Measurements from ENCODE around the gene CD302. TPM values are rescaled to one million over a fixed set of nuclear protein-coding genes. Genes with fewer than 3 reads are reported as not detected.

CD302 gene
- total and polyA plus RNA-seq, 2 of the 8 experiments (the other 6 are each of a cell fraction or from before 2014, with no cell fraction given): 0.76 to 0.79 TPM

DNA sequence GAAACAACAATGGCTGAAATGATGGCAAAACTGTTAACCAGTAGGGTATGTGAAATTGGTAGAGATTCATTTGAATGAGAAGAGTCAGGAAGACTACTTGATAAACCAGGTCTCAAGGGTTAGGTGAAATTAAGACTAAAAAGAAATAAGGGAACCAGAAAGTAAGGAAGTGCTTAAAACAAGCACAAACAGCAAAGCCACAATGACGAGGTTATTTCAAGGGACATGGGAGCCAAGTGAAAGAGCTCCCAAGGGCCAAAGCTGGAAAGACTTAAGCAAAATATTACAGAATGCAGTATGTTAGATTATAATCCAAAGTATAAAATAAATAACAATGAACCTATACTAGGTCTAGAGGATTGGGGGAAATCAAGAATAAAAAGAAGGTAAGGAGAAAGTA lies 19.3 kb upstream of the CD302 start:
- no peak for FAIRE-seq
- ChIA-PET CTCF (ENCODE audit: partially characterized antibody) (interaction anchor here (0.7 to 1.4 kb wide), 3 partner anchors 11 to 711 kb away, joined by 3 to 4 read pairs (median 4); no protein-coding TSS in a partner anchor), POLR2A (ENCODE audit: partially characterized antibody) (interaction anchor here (1.0 kb wide), 1 partner anchor 32 kb away, joined by 3 read pairs; no protein-coding TSS in a partner anchor)
- Histone ChIP-seq H3K9ac (replicated peaks in 1 of 4; ENCODE audit: extremely low read depth in 1 of 4, low read depth in 3 of 4, low read length in 3 of 4) (no peak overlapping the region), H3K27ac (ENCODE audit: low read depth, low read length) (no peak overlapping the region), H2BK5ac (ENCODE audit: low read depth, low read length) (no peak overlapping the region), H3K56ac (replicated peaks; ENCODE audit: insufficient read length, low read depth, low read length) (no peak overlapping the region), H2BK20ac (ENCODE audit: low read length) (no peak overlapping the region), H2BK120ac (replicated peaks; ENCODE audit: low read depth, low read length) (no peak overlapping the region), H2AFZ (ENCODE audit: low read length) (no peak overlapping the region), H3K18ac (ENCODE audit: extremely low read depth, low read length) (no peak overlapping the region), H3K79me2 (ENCODE audit: control insufficient read depth in 1 of 2, insufficient read depth in 2 of 2, low read length in 2 of 2) (no peaks in the 10 kb centered on the region), H4K91ac (replicated peaks; ENCODE audit: insufficient read length, low read length) (no peak overlapping the region), H3K36me3 (ENCODE audit: control insufficient read depth in 2 of 4, insufficient read depth in 4 of 4, low read length in 3 of 4) (no peaks in the 10 kb centered on the region), H3K9me3 (ENCODE audit: insufficient read depth in 2 of 2, low read depth in 1 of 2, low read length in 1 of 2) (no peaks in the 10 kb centered on the region), H3K14ac (ENCODE audit: insufficient read length) (no peak overlapping the region), H3K79me1 (ENCODE audit: low read depth, low read length) (no peaks in the 10 kb centered on the region), H4K8ac (ENCODE audit: extremely low read depth, insufficient read depth, low read length) (no peak overlapping the region), H3K4me1 (replicated peaks in 1 of 4; ENCODE audit: control insufficient read depth in 3 of 4, insufficient read depth in 4 of 4, low read length in 3 of 4) (no peaks in the 10 kb centered on the region), H3K23ac (ENCODE audit: insufficient read length) (no peak overlapping the region), H4K20me1 (replicated peaks in 1 of 2; ENCODE audit: control insufficient read depth in 1 of 2, insufficient read depth in 2 of 2, low read length in 2 of 2) (no peaks in the 10 kb centered on the region), H3K23me2 (ENCODE audit: low read depth, low read length) (no peaks in the 10 kb centered on the region), H2BK15ac (ENCODE audit: low read length) (no peak overlapping the region), H2AK5ac (ENCODE audit: low read depth, low read length) (no peak overlapping the region), H2BK12ac (ENCODE audit: low read depth, low read length) (no peak overlapping the region), H4K5ac (ENCODE audit: insufficient read length, low read depth, low read length) (no peak overlapping the region), H3K4ac (replicated peaks; ENCODE audit: insufficient read length, low read depth, low read length) (no peak overlapping the region), H3K27me3 (replicated peaks in 1 of 4; ENCODE audit: control insufficient read depth in 3 of 4, extremely low read depth in 1 of 4, insufficient read depth in 3 of 4, low read length in 3 of 4) (no peaks in the 10 kb centered on the region), H3K4me2 (ENCODE audit: insufficient read depth in 1 of 2, low read depth in 2 of 2, low read length in 2 of 2) (no peak overlapping the region), H3K4me3 (ENCODE audit: extremely low read depth in 1 of 4, insufficient read depth in 2 of 4, low read depth in 3 of 4, low read length in 4 of 4) (no peak overlapping the region)
- WGBS, 2 experiments (ENCODE audit: extremely low coverage in 1 of 2, insufficient coverage in 1 of 2, insufficient read length in 1 of 2, insufficient replicate concordance in 2 of 2, low coverage in 1 of 2, low lambda C conversion rate in 2 of 2, missing lambda C conversion rate in 1 of 2): 100% methylated on average over 1 of the region's 1 CpG; no CpG with 5 or more reads in 1 of the 2 experiments
- no peak for DNase-seq (ENCODE audit: low read depth in 1 of 2, low spot score in 2 of 2)
- TF ChIP-seq CHD1 (IDR thresholded peaks at IDR 0.05; ENCODE audit: low read depth, low read length): no peak
- TF ChIP-seq CEBPB (IDR thresholded peaks at IDR 0.05; ENCODE audit: low read depth, low read length): no peak
- TF ChIP-seq RAD21 (IDR thresholded peaks at IDR 0.05 in 1 of 2, conservative IDR thresholded peaks at IDR 0.05 in 1 of 2; ENCODE audit: low read depth in 2 of 2, low read length in 2 of 2): no peak
- no peak for TF ChIP-seq SRF (IDR thresholded peaks at IDR 0.05; ENCODE audit: low read depth, low read length)
- TF ChIP-seq CHD2 (IDR thresholded peaks at IDR 0.05; ENCODE audit: low read length): no peak
- no peak for TF ChIP-seq NRF1 (IDR thresholded peaks at IDR 0.05; ENCODE audit: low read depth, low read length)
- no peak for TF ChIP-seq CTCF (IDR thresholded peaks at IDR 0.05; ENCODE audit: control extremely low read depth in 1 of 3, insufficient read depth in 1 of 3, low read depth in 1 of 3, low read length in 3 of 3)
- no peak for TF ChIP-seq USF2 (IDR thresholded peaks at IDR 0.05; ENCODE audit: low read length)
- TF ChIP-seq JUND (IDR thresholded peaks at IDR 0.05; ENCODE audit: low read length): no peak
- TF ChIP-seq EZH2 (IDR thresholded peaks at IDR 0.05; ENCODE audit: low read depth, low read length, severe bottlenecking): no peak
- no peak for TF ChIP-seq SP2 (IDR thresholded peaks at IDR 0.05; ENCODE audit: low read length)
